HCT116 (cell line): ENCODE measurements around the gene MYOF.

Experiments used
- CTCF ChIP-seq, 3 experiments: fragments of 200-600 bp in 1 of 3; sonication (generic) in 1 of 3; IDR thresholded peaks in 2 of 3; conservative IDR thresholded peaks in 1 of 3; 2 replicates each; pipeline ENCODE4 v1.5.1; 2012 to 2017; ENCODE audit warnings: low read depth in 2 of 3, low read length in 2 of 3, antibody characterized with exemption in 1 of 3, borderline replicate concordance in 1 of 3, control low read depth in 1 of 3, mild to moderate bottlenecking in 1 of 3, mixed read lengths in 1 of 3, mixed run types in 1 of 3, moderate library complexity in 1 of 3; ENCODE audit not compliant: insufficient read depth in 1 of 3
- POLR2A ChIP-seq: IDR thresholded peaks from 2 replicates; pipeline ENCODE4 v1.7.0; 2011; ENCODE audit warnings: borderline replicate concordance; ENCODE audit not compliant: insufficient read depth, insufficient read length; ENCODE audit errors: extremely low read depth
- ZBTB33 ChIP-seq: IDR thresholded peaks from 2 replicates; pipeline ENCODE4 v1.6.1; 2011; ENCODE audit warnings: mild to moderate bottlenecking, low read length, moderate library complexity; ENCODE audit not compliant: insufficient replicate concordance; ENCODE audit errors: extremely low read depth

GRCh38 chr10:93503075-93503474 is 20.9 kb upstream of the MYOF start:
- TF ChIP-seq ZBTB33 = no peak
- TF ChIP-seq CTCF (IDR thresholded peaks at IDR 0.05 in 2 of 3, conservative IDR thresholded peaks at IDR 0.05 in 1 of 3; ENCODE audit: borderline replicate concordance in 1 of 3, insufficient read depth in 1 of 3, low read depth in 2 of 3, low read length in 2 of 3) = no peak
- TF ChIP-seq POLR2A = no peak
